GM23338 (cell line): ENCODE measurements around the gene PSPN. TPM values are rescaled to one million over a fixed set of nuclear protein-coding genes. Genes with fewer than 3 reads are reported as not detected.

Experiments used
- ATAC-seq: fragments of 200-7000 bp; cut with Tn5 transposase; 3 replicates; pipeline ENCODE4 v1.9.1; 2020
- DNase-seq: peaks from one replicate; pipeline ENCODE4 v3.0.0-alpha.2; 2015; ENCODE audit warnings: low spot score
- H2AFZ ChIP-seq: fragments of 200-600 bp; sonication (generic); 2 replicates; pipeline ENCODE4 v1.8.0; 2016; ENCODE audit warnings: antibody characterized with exemption, mild to moderate bottlenecking, moderate library complexity
- H3F3A ChIP-seq: fragments of 200-600 bp; sonication (generic); replicated peaks from 2 replicates; pipeline ENCODE4 v1.8.0; 2017; ENCODE audit warnings: antibody characterized with exemption, mixed run types, low read depth
- H3K27ac ChIP-seq: fragments of 200-600 bp; sonication (generic); 2 replicates; pipeline ENCODE4 v1.6.1; 2016; ENCODE audit warnings: low read depth
- H3K27me3 ChIP-seq: fragments of 200-600 bp; sonication (generic); 2 replicates; pipeline ENCODE4 v1.8.0; 2016; ENCODE audit warnings: mild to moderate bottlenecking, mixed run types, moderate library complexity; ENCODE audit not compliant: insufficient read depth
- H3K36me3 ChIP-seq: fragments of 200-600 bp; sonication (generic); 2 replicates; pipeline ENCODE4 v1.8.0; 2016; ENCODE audit warnings: mild to moderate bottlenecking; ENCODE audit not compliant: insufficient read depth
- H3K4me1 ChIP-seq: fragments of 200-600 bp; sonication (generic); 2 replicates; pipeline ENCODE4 v1.8.0; 2016; ENCODE audit warnings: mild to moderate bottlenecking, moderate library complexity; ENCODE audit not compliant: insufficient read depth
- H3K4me2 ChIP-seq: fragments of 200-600 bp; sonication (generic); 2 replicates; pipeline ENCODE4 v1.7.1; 2017; ENCODE audit warnings: mixed run types
- H3K4me3 ChIP-seq: fragments of 200-600 bp; sonication (generic); 2 replicates; pipeline ENCODE4 v1.6.1; 2016; ENCODE audit warnings: mixed run types
- H3K79me2 ChIP-seq: fragments of 200-600 bp; sonication (generic); replicated peaks from 2 replicates; pipeline ENCODE4 v1.8.0; 2017; ENCODE audit warnings: mild to moderate bottlenecking; ENCODE audit not compliant: insufficient read depth
- H3K9me2 ChIP-seq: fragments of 200-600 bp; sonication (generic); 2 replicates; pipeline ENCODE4 v1.8.0; 2017; ENCODE audit not compliant: insufficient read depth
- H4K20me1 ChIP-seq: fragments of 200-600 bp; sonication (generic); replicated peaks from 2 replicates; pipeline ENCODE4 v1.8.0; 2017; ENCODE audit warnings: mild to moderate bottlenecking; ENCODE audit not compliant: insufficient read depth
- H3K27ac Mint-ChIP-seq: 2 replicates; pipeline ENCODE4 v1.8.0; 2020; ENCODE audit warnings: inconsistent platforms, mild to moderate bottlenecking, moderate library complexity, mixed read lengths
- H3K27me3 Mint-ChIP-seq: 3 replicates; pipeline ENCODE4 v1.8.0; 2022; ENCODE audit warnings: low read depth, mild to moderate bottlenecking, moderate library complexity, mixed read lengths, inconsistent platforms; ENCODE audit not compliant: insufficient read depth, poor library complexity
- H3K36me3 Mint-ChIP-seq: 3 replicates; pipeline ENCODE4 v1.8.0; 2021; ENCODE audit warnings: low read depth, mild to moderate bottlenecking, inconsistent platforms, moderate library complexity, mixed read lengths
- H3K4me1 Mint-ChIP-seq: 3 replicates; pipeline ENCODE4 v1.8.0; 2020; ENCODE audit warnings: mild to moderate bottlenecking, inconsistent platforms, mixed read lengths
- H3K4me3 Mint-ChIP-seq: 3 replicates; pipeline ENCODE4 v1.8.0; 2021; ENCODE audit warnings: moderate library complexity, mild to moderate bottlenecking, inconsistent platforms, mixed read lengths
- H3K9me3 Mint-ChIP-seq: 3 replicates; pipeline ENCODE4 v1.8.0; 2020; ENCODE audit warnings: moderate library complexity, mild to moderate bottlenecking, inconsistent platforms, mixed read lengths
- CREB1 ChIP-seq: fragments of 250-450 bp; sonication (Bioruptor Pico); IDR thresholded peaks from 2 replicates; pipeline ENCODE4 v1.5.0; 2020; ENCODE audit warnings: low read depth, mild to moderate bottlenecking, moderate library complexity
- EZH2 ChIP-seq: fragments of 200-600 bp; sonication (generic); IDR thresholded peaks from one replicate; pipeline ENCODE4 v1.8.0; 2017; ENCODE audit warnings: antibody characterized with exemption, mild to moderate bottlenecking, low read depth; ENCODE audit not compliant: unreplicated experiment
- EZH2phosphoT487 ChIP-seq: fragments of 200-600 bp; sonication (generic); IDR thresholded peaks from one replicate; pipeline ENCODE4 v1.8.1; 2018; ENCODE audit warnings: antibody characterized with exemption; ENCODE audit not compliant: unreplicated experiment
- JUNB ChIP-seq: IDR thresholded peaks from one replicate; pipeline ENCODE4 v1.6.1; 2016; ENCODE audit warnings: antibody characterized with exemption; ENCODE audit not compliant: unreplicated experiment
- NANOG ChIP-seq: IDR thresholded peaks from 2 replicates; pipeline ENCODE4 v1.6.1; 2016; ENCODE audit warnings: antibody characterized with exemption, borderline replicate concordance
- POLR2AphosphoS5 ChIP-seq: IDR thresholded peaks from 2 replicates; pipeline ENCODE4 v1.6.1; 2016; ENCODE audit warnings: antibody characterized with exemption, low read depth
- STAT1 ChIP-seq: IDR thresholded peaks from one replicate; pipeline ENCODE4 v1.6.1; 2016; ENCODE audit warnings: antibody characterized with exemption; ENCODE audit not compliant: unreplicated experiment
- ZNF114 ChIP-seq: fragments of 250-450 bp; sonication (Bioruptor Pico); IDR thresholded peaks from 2 replicates; pipeline ENCODE4 v1.5.0; 2020; ENCODE audit warnings: mild to moderate bottlenecking, moderate library complexity
- ZNF331 ChIP-seq: fragments of 250-450 bp; sonication (Bioruptor Pico); IDR thresholded peaks from 2 replicates; pipeline ENCODE4 v1.5.0; 2020; ENCODE audit warnings: low read depth, mild to moderate bottlenecking, moderate library complexity
- polyA plus RNA-seq: library from polyadenylated mRNA; unstranded; fragments of >200 nt; fragmentation: Nextera tagmentation; extraction: Ambion mirVana; gene quantifications from 2 replicates; pipeline ENCODE4 v1.2.1, GENCODE V29; 2016
- total RNA-seq: library from RNA; depleted of rRNA; stranded (reverse); fragments of >200 nt; shearing (Covaris generic); gene quantifications from 2 replicates; pipeline ENCODE4 v1.2.3, GENCODE V29; 2014
- TF ChIP-seq, protein P1 (sequence below), 2 experiments: fragments of 200-600 bp in 1 of 2; sonication (generic) in 1 of 2; conservative IDR thresholded peaks; 2 replicates each; pipeline versions ENCODE4 v1.5.1 to v1.6.1; 2016 to 2017; ENCODE audit warnings: antibody characterized with exemption in 2 of 2, low read depth in 2 of 2, mild to moderate bottlenecking in 2 of 2, moderate library complexity in 1 of 2
- TF ChIP-seq, protein P2 (sequence below): IDR thresholded peaks from one replicate; pipeline ENCODE4 v1.6.1; 2018; ENCODE audit warnings: antibody characterized with exemption; ENCODE audit not compliant: unreplicated experiment
- TF ChIP-seq, protein P3 (sequence below): IDR thresholded peaks from 2 replicates; pipeline ENCODE4 v1.6.1; 2016; ENCODE audit warnings: antibody characterized with exemption
- TF ChIP-seq, protein P4 (sequence below): fragments of 250-450 bp; sonication (Bioruptor Pico); IDR thresholded peaks from 2 replicates; pipeline ENCODE4 v1.5.0; 2020; ENCODE audit warnings: mild to moderate bottlenecking, moderate library complexity

PSPN gene
- total and polyA plus RNA-seq, 2 experiments from 2014 or later, result 0.82 to 1.2 TPM

DNA sequence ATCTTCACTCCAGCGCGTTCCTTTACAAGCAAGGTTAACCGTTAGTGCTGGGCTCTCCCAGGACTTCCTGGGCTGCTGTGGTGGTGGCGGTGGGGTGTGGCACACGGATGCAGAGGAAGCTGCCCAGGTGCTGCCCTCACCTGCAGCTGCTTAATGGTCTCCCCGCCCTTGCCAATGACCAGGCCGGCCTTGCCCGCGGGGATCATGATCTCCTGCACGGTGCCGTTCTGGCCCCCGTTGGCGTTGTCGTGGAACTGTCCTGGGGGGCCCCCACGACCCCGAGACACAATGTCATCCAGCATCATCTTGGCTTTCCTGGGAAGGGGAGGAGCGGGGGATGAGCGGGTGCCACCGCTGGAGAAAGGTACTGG lies 42.8 kb upstream of the PSPN start:
- no peak for TF ChIP-seq EZH2phosphoT487
- TF ChIP-seq, protein P1, sequence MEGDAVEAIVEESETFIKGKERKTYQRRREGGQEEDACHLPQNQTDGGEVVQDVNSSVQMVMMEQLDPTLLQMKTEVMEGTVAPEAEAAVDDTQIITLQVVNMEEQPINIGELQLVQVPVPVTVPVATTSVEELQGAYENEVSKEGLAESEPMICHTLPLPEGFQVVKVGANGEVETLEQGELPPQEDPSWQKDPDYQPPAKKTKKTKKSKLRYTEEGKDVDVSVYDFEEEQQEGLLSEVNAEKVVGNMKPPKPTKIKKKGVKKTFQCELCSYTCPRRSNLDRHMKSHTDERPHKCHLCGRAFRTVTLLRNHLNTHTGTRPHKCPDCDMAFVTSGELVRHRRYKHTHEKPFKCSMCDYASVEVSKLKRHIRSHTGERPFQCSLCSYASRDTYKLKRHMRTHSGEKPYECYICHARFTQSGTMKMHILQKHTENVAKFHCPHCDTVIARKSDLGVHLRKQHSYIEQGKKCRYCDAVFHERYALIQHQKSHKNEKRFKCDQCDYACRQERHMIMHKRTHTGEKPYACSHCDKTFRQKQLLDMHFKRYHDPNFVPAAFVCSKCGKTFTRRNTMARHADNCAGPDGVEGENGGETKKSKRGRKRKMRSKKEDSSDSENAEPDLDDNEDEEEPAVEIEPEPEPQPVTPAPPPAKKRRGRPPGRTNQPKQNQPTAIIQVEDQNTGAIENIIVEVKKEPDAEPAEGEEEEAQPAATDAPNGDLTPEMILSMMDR (conservative IDR thresholded peaks at IDR 0.05; ENCODE audit: low read depth in 2 of 2), result no peak
- TF ChIP-seq, protein P2, sequence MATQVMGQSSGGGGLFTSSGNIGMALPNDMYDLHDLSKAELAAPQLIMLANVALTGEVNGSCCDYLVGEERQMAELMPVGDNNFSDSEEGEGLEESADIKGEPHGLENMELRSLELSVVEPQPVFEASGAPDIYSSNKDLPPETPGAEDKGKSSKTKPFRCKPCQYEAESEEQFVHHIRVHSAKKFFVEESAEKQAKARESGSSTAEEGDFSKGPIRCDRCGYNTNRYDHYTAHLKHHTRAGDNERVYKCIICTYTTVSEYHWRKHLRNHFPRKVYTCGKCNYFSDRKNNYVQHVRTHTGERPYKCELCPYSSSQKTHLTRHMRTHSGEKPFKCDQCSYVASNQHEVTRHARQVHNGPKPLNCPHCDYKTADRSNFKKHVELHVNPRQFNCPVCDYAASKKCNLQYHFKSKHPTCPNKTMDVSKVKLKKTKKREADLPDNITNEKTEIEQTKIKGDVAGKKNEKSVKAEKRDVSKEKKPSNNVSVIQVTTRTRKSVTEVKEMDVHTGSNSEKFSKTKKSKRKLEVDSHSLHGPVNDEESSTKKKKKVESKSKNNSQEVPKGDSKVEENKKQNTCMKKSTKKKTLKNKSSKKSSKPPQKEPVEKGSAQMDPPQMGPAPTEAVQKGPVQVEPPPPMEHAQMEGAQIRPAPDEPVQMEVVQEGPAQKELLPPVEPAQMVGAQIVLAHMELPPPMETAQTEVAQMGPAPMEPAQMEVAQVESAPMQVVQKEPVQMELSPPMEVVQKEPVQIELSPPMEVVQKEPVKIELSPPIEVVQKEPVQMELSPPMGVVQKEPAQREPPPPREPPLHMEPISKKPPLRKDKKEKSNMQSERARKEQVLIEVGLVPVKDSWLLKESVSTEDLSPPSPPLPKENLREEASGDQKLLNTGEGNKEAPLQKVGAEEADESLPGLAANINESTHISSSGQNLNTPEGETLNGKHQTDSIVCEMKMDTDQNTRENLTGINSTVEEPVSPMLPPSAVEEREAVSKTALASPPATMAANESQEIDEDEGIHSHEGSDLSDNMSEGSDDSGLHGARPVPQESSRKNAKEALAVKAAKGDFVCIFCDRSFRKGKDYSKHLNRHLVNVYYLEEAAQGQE, result no peak
- TF ChIP-seq, protein P3, sequence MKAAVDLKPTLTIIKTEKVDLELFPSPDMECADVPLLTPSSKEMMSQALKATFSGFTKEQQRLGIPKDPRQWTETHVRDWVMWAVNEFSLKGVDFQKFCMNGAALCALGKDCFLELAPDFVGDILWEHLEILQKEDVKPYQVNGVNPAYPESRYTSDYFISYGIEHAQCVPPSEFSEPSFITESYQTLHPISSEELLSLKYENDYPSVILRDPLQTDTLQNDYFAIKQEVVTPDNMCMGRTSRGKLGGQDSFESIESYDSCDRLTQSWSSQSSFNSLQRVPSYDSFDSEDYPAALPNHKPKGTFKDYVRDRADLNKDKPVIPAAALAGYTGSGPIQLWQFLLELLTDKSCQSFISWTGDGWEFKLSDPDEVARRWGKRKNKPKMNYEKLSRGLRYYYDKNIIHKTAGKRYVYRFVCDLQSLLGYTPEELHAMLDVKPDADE, result no peak
- no peak for TF ChIP-seq EZH2
- TF ChIP-seq ZNF331 (CRISPR knock-in tag), result no peak
- TF ChIP-seq, protein P4, sequence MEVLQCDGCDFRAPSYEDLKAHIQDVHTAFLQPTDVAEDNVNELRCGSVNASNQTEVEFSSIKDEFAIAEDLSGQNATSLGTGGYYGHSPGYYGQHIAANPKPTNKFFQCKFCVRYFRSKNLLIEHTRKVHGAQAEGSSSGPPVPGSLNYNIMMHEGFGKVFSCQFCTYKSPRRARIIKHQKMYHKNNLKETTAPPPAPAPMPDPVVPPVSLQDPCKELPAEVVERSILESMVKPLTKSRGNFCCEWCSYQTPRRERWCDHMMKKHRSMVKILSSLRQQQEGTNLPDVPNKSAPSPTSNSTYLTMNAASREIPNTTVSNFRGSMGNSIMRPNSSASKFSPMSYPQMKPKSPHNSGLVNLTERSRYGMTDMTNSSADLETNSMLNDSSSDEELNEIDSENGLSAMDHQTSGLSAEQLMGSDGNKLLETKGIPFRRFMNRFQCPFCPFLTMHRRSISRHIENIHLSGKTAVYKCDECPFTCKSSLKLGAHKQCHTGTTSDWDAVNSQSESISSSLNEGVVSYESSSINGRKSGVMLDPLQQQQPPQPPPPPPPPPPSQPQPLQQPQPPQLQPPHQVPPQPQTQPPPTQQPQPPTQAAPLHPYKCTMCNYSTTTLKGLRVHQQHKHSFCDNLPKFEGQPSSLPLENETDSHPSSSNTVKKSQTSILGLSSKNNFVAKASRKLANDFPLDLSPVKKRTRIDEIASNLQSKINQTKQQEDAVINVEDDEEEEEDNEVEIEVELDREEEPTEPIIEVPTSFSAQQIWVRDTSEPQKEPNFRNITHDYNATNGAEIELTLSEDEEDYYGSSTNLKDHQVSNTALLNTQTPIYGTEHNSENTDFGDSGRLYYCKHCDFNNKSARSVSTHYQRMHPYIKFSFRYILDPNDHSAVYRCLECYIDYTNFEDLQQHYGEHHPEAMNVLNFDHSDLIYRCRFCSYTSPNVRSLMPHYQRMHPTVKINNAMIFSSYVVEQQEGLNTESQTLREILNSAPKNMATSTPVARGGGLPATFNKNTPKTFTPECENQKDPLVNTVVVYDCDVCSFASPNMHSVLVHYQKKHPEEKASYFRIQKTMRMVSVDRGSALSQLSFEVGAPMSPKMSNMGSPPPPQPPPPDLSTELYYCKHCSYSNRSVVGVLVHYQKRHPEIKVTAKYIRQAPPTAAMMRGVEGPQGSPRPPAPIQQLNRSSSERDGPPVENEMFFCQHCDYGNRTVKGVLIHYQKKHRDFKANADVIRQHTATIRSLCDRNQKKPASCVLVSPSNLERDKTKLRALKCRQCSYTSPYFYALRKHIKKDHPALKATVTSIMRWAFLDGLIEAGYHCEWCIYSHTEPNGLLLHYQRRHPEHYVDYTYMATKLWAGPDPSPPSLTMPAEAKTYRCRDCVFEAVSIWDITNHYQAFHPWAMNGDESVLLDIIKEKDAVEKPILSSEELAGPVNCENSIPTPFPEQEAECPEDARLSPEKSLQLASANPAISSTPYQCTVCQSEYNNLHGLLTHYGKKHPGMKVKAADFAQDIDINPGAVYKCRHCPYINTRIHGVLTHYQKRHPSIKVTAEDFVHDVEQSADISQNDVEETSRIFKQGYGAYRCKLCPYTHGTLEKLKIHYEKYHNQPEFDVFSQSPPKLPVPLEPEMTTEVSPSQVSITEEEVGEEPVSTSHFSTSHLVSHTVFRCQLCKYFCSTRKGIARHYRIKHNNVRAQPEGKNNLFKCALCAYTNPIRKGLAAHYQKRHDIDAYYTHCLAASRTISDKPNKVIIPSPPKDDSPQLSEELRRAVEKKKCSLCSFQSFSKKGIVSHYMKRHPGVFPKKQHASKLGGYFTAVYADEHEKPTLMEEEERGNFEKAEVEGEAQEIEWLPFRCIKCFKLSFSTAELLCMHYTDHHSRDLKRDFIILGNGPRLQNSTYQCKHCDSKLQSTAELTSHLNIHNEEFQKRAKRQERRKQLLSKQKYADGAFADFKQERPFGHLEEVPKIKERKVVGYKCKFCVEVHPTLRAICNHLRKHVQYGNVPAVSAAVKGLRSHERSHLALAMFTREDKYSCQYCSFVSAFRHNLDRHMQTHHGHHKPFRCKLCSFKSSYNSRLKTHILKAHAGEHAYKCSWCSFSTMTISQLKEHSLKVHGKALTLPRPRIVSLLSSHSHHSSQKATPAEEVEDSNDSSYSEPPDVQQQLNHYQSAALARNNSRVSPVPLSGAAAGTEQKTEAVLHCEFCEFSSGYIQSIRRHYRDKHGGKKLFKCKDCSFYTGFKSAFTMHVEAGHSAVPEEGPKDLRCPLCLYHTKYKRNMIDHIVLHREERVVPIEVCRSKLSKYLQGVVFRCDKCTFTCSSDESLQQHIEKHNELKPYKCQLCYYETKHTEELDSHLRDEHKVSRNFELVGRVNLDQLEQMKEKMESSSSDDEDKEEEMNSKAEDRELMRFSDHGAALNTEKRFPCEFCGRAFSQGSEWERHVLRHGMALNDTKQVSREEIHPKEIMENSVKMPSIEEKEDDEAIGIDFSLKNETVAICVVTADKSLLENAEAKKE, result no peak
- no peak for TF ChIP-seq ZNF114
- TF ChIP-seq POLR2AphosphoS5, result no peak
- TF ChIP-seq STAT1, result no peak
- no peak for TF ChIP-seq CREB1 (CRISPR knock-in tag)
- TF ChIP-seq JUNB, result no peak
- no peak for TF ChIP-seq NANOG
- H3K4me1 ChIP-seq, result peaks cover 9% of the 10 kb centered on the region; the same call in 1 of the 2 replicates
- peaks cover 95% of the 10 kb centered on the region for H3K36me3 Mint-ChIP-seq
- no peaks in the 10 kb centered on the region; the same call in 1 of the 3 replicates for H3K9me3 Mint-ChIP-seq
- H4K20me1 ChIP-seq, result peaks cover 45% of the 10 kb centered on the region
- no peak overlapping the region for H3K4me3 ChIP-seq
- DNase-seq (no peak), ATAC-seq (no peak)
- no peaks in the 10 kb centered on the region for H3K9me2 ChIP-seq
- peaks cover 16% of the 10 kb centered on the region for H3K27me3 Mint-ChIP-seq
- no peak overlapping the region for H3K27ac ChIP-seq
- peaks cover 43% of the 10 kb centered on the region for H3K36me3 ChIP-seq
- no peak overlapping the region for H3K27ac Mint-ChIP-seq
- no peaks in the 10 kb centered on the region for H3K27me3 ChIP-seq
- H3K4me1 Mint-ChIP-seq, result peaks cover 24% of the 10 kb centered on the region
- no peak overlapping the region for H3K4me2 ChIP-seq
- no peak overlapping the region for H3K4me3 Mint-ChIP-seq
- H2AFZ ChIP-seq, result no peak overlapping the region
- peaks cover 23% of the 10 kb centered on the region; the same call in 1 of the 2 replicates for H3F3A ChIP-seq
- peaks cover 55% of the 10 kb centered on the region for H3K79me2 ChIP-seq
